Renal cortex interstitium (tissue), 11 donors: ENCODE measurements around the gene CPE. TPM values are rescaled to one million over a fixed set of nuclear protein-coding genes. Genes with fewer than 3 reads are reported as not detected.

Experiments
- DNase-seq, 11 donors: peaks; one replicate each; pipeline ENCODE4 v3.0.0-alpha.2; 2013; ENCODE audit warnings: low read depth in 9 of 11, low spot score in 4 of 11; ENCODE audit errors: extremely low read depth in 1 of 11
- polyA plus RNA-seq, 3 donors: library from polyadenylated mRNA; unstranded; fragments of 120-200 nt; gene quantifications; one replicate each; pipeline ENCODE4 v1.2.1, GENCODE V29; 2013; ENCODE audit not compliant: insufficient read length in 3 of 3

Gene CPE
- polyA plus RNA-seq, 3 donors, result 99.2 to 155 (median 122) TPM

GRCh38 chr4:165385126-165385525, 6.3 kb downstream of the CPE start:
- no peak for DNase-seq

GRCh38 chr4:165386328-165386727, 7.5 kb downstream of the CPE start:
- no peak for DNase-seq

- no peak for DNase-seq
These were observed 9.9 kb downstream of the CPE start for GRCh38 chr4:165388756-165389155.

GRCh38 chr4:165393051-165393450, 14.2 kb downstream of the CPE start:
- DNase-seq, result no peak

GRCh38 chr4:165393704-165394103, 14.9 kb downstream of the CPE start:
- no peak for DNase-seq

- DNase-seq, result no peak
These were observed 15.5 kb downstream of the CPE start for GRCh38 chr4:165394275-165394674.

- DNase-seq, result peak in 1 of 11 donors; percentile 28
These were observed 19.8 kb downstream of the CPE start for GRCh38 chr4:165398570-165398969.

GRCh38 chr4:165402375-165402774, 23.6 kb downstream of the CPE start:
- no peak for DNase-seq

- no peak for DNase-seq
These were observed 24.2 kb downstream of the CPE start for GRCh38 chr4:165403048-165403447.

GRCh38 chr4:165403637-165404036, 24.8 kb downstream of the CPE start:
- no peak for DNase-seq

GRCh38 chr4:165404080-165404479, 25.3 kb downstream of the CPE start:
- no peak for DNase-seq

GRCh38 chr4:165404696-165405095, 25.9 kb downstream of the CPE start:
- no peak for DNase-seq

GRCh38 chr4:165410214-165410613, 31.4 kb downstream of the CPE start:
- DNase-seq, result no peak

GRCh38 chr4:165415910-165416309, 37.1 kb downstream of the CPE start:
- DNase-seq, result peak in 4 of 11 donors; percentile 14 to 41 (median 24)

- DNase-seq, result no peak
These were observed 39.3 kb downstream of the CPE start for GRCh38 chr4:165418073-165418472.

- no peak for DNase-seq
These were observed 46.8 kb downstream of the CPE start for GRCh38 chr4:165425629-165426028.

GRCh38 chr4:165426331-165426730, 47.5 kb downstream of the CPE start:
- no peak for DNase-seq

GRCh38 chr4:165426823-165427222, 48.0 kb downstream of the CPE start:
- DNase-seq, result no peak

GRCh38 chr4:165428957-165429356, 50.1 kb downstream of the CPE start:
- DNase-seq, result no peak

- DNase-seq, result no peak
These were observed 54.7 kb downstream of the CPE start for GRCh38 chr4:165433529-165433928.

- no peak for DNase-seq
These were observed 58.9 kb downstream of the CPE start for GRCh38 chr4:165437691-165438090.

GRCh38 chr4:165439344-165439743, 60.5 kb downstream of the CPE start:
- DNase-seq, result no peak
